Cerebellar nuclear complex (tissue), 1 donor: Measurements from ENCODE around the gene SIGLEC1.

Experiments
- DNase-seq, 2 experiments: peaks; one replicate each; lab custom pipeline; 2025; lab: John Stamatoyannopoulos, UW

The SIGLEC1 gene

DNA sequence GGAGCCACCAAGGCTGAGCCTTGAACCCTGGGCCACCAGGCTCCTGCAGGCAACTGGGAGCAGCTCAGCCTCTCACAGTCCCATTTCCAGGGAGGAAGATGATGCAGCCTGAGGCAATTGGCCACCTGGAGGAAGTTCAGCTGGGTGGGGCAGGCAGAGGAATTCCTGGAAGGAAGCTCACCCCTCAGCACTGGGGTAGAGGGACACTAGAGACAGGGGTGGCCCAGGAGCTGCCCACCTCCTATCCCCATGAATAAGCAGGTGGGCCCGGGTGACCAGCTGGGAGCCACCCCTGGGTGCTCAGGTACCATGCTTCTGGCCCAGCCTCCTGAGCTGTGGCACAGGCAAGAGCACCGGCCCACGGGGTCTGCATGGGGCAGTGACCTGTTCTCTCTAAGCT is 16.5 kb upstream of the SIGLEC1 start:
- no peak for DNase-seq

DNA sequence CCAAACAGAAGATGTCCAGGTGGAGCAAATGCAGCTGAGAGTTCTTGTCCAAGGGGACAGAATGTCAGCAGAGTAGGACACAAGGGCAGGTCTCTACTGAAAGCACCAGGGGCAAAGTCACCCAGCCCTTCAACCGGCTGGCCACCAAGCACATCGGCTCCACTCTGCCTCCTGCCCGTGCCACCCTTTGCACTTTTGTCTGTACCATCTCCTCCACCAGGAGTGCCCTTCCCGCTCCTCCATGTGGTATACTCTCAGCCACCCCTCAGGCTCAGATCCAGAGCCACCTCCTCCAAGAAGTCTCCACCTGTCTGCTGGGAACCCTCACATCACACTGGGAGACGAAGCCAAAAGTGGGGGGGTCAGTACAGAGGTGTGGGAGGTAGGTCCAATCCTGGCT is 16.0 kb upstream of the SIGLEC1 start:
- no peak for DNase-seq

DNA sequence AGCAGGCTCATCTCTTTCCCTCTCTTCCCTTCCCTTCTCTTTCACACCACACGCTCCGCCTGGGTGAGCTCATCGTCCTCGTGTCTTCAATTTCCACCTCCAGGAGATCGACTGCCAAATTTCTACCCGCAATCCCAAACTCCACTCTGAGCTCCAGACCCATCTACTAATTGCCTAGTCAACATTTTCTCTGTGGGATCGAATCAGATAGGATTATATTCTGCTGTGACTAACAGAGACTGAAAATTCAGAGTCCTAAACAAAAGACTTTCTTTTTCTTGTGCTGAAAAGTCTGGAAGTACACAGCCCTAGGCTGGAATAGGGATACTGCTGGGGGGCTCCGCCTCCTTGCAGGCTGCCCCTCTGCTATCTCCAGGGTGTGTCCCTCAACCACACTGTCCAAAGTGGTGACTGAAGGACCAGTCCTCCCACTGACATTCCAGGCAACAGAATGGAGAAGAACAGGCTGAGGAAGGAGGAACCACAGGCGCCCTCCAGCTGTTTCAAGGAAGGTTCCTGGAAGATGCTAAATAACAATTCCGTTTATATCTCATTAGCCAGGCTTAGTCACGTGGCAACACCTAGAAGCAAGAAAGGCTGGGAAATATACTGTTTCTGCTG is 15.1 kb upstream of the SIGLEC1 start:
- DNase-seq: no peak

DNA sequence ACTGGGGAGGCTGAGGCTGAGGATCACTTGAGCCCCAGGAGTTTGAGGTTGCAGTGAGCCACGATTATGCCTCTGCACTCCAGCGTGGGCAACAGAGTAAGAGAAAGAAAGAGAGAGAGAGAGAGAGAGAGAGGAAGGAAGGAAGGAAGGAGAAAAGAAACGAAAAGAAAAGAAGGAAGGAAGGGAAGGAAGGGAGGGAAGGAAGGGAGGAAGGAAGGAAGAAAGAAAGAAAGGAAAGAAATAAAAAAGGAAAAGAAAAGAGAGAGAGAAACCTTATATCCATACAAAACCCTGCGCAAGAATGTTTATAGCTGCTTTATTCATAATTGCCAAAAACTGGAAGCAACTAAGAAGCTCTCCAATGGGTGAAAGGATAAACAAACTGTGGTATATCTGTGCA is 12.0 kb upstream of the SIGLEC1 start:
- no peak for DNase-seq

DNA sequence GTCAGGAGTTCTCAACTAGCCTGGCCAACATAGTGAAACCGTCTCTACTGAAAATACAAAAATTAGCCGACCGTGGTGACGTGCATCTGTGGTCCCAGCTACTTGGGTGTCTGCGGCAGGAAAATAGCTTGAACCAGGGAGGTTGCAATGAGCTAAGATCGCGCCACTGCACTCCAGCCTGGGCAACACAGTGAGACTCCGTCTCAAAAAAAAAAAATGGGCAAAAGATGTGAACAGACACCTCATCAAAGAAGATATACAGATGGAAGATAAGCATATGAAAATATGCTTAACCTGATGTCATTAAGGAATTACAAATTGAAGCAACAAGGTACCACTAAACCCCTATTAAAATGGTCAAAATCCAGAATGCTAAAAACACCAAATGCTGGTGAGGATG is 10.9 kb upstream of the SIGLEC1 start:
- DNase-seq: no peak

DNA sequence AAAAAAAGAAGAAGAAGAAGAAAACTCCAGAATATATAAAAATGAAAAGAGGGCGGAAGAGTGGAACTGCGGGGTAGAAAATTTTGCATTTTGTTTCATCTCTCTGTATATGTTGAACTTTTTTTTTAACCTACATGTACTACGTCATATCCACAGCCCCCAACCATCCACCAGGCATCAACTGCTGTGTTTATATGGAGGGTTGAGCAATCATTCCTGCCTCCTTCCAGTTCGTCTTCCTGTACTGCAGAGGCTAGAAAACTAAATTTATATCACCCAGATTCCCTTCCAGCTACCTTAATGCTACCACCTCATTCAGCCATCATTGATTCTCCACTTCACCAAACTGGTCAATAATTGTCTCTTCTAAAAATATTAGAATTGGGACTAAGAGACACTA is 9.5 kb upstream of the SIGLEC1 start:
- no peak for DNase-seq

DNA sequence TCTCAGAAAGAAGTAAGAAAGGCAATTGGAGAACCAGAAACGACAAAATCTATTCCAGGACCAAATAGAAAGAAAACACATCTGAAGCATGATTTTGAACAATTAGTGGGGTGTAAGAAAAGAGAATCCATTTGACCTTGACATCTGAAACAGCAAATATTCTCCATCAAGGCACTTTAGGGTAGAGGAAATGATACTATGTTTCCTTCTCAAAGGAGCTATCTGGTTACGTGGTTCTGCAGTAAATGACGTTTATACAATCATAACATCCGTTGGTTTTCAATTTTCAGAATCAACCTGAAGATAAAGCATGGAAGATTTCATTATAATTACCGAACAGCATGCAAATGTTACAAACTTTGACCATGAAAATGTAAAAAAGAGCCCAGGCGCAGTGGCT is 8.2 kb upstream of the SIGLEC1 start:
- DNase-seq: no peak

DNA sequence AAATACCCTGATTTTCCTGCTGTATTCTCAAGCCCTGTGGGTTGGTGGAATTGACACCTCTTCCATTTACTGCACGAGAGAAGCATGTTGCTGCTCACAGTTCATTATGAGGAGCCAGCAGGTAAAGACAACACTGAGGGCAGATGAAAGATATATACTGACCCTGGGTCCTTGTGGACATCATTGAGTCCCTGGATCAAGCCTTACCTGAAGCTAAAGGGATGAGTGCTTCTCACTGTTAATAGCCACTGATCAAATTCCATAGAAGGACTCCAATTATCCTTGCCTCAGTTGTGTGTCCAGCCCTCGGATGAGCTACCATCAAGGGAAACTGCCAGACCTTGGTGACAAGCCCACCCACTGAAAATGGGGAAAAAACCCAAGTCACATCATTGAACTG is 7.7 kb upstream of the SIGLEC1 start:
- no peak for DNase-seq

DNA sequence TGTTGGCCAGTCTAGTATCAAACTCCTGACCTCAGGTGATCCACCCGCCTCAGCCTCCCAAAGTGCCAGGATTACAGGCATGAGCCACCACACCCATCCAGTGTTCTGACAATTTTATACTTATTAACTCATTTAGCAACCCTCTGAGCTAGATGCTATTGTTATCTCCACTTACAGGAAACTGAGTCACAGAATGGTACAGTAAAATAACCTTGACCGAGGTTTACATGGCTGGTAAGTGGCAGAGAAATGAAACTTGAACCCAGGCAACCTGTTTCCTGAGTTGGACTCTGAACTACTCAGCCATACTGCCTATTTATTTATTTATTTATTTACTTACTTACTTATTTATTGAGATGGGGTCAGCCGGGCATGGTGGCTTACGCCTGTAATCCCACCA is 6.6 kb upstream of the SIGLEC1 start:
- no peak for DNase-seq

DNA sequence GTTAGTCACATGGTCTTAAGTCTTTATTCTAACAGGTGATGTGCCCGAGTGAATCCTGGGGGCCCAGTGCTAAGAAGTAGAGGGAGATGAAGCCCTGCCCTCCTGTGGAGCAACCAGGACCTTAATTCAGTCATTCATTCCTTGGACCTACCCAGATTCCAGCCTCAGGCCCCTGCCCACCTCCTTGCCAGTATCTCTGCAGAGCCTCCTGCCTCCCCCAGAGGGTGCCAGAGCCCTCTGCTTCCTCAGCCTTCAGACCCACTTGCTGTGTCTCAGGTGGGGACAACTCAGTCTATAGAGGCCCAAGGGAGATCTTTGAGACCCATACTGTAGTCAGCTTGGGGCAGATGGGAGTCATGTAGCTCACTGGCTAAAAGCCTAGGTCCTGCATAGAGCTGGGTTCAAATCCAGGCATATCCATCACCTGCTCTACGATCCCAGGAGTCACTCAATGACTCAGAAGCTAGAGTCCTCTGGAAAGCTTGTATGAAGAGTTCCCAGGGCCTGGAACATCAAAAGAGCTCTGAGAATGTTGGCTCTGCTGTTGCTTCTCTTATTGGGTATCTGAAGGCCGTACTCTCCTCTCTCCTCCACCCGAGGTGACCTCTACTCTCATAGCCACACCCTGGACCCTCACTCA is 3.9 kb upstream of the SIGLEC1 start:
- DNase-seq: no peak

DNA sequence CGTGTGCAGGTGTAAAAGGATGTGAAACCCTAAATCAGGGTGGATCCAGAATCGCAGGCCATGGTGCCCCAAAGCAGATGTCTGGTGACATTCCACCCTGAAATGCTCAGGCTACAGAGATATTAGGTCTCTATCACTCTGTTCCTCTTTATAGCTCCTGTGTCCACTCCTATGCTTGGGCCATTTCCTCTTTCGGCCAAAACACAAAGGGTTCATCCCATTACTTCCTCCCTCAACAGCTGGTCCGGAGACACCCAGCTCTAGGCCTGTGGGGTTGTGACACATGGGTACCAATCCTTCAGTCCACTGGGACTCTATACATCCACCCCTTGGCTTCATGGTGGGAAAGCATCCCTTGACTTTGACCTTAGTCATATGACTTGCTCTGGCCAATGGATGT is 1.7 kb upstream of the SIGLEC1 start:
- DNase-seq: no peak

DNA sequence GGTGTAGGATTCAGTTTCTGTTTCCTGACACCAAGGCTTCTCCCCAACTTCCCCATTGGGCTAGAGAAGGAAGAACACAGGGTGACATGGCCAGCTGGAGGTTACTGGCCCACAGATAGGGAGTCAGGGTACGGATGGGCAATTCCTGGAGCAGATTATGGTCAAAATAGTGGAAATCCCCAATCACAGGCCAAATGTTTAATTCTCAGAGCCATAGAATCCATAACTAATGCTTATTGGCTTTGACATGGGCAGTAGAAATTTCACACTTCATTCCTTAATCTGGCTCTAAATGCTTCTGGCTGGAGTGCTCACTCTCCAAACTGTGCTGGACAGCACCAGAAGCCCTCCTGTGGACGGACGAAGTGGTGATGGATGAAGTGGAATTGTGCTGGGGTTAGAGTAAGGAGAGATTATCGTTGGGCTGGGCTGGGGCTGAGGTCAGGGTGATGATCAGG is 887 bp downstream of the SIGLEC1 start:
- no peak for DNase-seq

DNA sequence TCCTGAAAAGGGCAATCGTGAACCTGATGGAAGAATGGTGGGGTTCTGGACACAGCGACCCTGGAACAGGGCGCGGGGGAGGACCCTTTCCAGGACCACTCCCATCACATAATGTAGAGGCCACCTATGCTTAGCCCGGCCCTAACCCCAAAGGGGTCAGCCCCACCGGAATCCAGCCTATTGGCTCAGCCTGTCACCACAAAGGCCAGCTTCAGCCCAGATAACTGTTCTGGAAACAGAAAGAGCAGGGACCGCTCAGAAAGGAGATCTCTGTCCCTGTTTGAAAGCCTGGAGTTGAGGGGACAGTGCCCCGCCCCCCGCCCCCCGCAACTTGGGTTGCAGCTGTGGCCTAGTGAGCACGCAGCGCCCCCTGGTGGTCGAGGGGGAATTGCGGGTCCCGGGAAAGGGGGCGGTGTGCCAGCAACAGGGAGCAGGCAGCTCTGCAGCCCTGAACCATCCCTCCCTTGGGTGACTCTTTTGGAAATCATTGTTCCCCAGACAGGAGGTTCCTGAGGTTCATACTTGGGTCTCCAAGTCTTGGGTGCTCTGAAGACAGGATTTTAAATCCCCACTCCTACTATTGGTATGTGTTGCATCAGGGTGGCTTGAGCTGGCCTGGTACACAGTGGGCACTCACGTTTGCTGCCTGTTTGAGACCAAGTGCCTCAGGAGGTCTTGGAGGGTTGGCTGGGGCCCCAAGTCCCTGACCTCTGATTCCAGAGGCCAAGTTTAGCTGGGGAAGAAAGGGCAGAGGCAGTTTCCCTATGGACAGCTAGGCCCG is 1.5 kb downstream of the SIGLEC1 start:
- no peak for DNase-seq

DNA sequence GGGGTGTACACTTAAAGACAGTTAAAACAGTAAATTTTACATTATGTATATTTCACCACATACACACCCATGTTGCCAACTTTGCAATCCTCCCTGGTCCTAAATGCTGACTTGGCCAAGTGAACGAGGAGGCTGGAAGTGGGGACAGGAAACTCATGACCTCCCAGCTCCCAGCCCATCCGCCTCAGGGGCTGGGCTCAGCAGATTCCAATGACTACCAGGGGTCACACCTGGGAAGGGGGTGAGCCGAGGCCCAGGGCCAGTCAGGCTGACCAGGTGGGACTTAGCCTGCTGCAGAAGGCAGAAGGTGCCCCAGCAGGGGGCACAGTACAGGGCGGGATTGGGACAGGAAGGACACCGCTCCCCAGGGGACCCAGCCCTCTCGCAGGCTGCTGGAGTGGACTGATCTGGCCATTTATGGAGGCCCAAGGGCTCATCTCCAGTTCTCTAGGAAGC is 2.4 kb downstream of the SIGLEC1 start:
- no peak for DNase-seq

DNA sequence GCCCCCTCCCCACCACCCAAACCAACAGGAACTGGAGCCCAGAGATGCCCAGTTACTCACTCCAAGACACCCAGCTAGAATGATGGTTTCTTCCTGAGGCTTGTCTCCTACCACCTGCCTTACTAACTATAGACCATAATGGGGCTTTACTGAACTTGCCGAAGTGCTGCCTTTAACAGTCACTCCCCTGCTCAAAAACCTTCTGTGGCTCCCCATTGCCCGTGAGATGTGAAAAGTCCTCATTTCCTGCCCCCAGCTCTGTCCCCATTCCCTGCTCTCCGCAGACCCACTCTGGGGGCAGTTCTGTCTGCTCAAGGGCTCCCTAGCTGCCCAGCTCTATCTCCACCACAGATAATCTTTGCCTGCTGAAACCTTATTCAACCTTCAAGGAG is 4.9 kb downstream of the SIGLEC1 start:
- no peak for DNase-seq

DNA sequence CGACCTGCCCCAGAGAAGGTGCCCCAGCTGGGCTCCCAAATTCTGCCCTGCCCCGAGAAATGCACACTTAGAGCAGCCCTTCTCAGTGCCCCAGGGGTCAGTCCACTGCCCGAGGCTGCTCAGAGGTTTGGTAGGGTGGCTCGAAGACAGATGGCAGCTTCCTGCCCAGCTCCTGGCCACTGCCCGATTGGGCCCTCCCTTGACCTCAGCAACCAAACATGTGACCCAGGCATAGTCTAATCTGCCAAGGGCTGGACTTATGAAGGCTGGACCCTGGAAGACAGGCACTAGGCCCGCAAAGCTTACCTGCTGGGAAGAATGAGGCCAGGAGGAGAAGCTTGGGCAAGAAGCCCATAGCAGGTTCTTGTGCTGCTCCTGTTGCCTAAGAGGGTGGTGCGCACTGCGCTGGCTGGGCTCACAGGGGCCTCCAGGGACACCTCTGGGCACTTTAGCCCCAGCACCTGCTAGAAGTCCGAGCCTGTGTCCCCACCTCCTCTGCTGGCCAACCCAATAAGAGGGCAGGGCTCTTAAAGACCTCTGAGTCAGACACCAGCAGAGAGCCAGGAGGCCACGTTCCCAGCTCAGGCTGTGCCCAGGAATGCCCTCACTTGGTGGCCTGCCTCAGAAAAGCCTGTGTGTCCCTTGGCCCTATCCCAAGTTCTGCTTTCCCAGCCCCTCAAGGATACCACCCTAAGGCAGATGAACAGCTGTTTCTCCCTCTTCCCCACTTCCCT is 5.5 kb downstream of the SIGLEC1 start:
- DNase-seq: no peak

DNA sequence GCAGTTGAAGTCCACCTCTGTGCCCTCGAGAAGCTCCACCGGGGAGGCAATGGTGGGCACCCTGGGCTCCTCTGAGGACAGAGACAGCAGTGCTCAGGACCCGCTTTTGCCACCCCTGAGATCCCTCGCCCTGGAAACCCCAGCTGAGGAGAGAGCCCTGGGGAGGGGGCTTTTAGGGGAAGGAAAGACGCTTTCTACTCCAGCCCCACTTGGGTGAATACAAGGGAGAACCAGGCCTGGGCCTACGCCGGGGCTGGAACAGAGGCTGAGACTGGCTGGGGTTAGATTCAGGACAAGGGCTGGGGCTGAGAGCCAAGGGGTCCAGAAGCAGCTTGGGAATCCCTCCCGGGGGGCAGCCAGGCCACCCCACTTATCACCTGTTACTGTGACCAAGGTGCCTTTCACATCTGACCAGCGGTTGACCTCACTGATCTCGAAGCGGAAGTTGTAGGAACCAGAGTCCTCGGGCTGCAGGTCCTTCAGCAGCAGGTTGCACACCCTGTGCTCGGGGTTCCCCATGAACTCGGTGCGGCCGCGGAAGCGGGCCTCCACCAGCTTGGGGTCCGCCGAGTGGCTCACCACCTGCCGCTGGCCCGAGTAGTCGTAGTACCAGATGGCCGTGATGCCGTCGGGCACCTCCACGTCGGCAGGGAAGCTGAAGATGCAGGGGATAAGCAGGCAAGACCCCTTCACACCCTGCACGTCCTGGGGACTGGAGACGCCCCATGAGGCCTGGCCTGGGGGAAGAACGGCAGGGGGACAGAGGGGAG is 6.2 kb downstream of the SIGLEC1 start:
- no peak for DNase-seq

DNA sequence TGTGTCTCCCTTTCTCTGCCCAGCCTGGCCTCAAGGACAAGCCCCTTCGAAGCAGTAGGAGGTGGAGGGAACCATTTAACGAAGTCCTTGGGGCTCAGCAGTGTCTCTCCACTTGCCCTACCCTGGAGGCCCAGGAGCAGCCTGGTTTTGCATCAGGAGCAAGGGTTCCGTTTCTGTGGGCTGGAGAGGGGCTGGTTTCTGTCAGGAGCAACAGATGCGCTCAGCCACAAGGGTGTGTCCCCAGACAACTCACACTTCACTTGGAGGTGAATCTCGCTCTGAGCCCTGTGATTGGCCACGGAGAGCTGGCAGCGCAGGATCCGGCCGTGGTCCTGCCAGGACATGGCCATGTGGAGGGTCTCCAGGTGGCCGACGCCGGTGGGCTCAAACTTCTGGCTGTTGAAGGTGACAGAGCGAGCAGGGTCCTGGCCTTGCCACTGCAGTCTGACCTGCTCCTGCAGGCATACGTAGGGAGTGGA is 6.9 kb downstream of the SIGLEC1 start:
- no peak for DNase-seq

DNA sequence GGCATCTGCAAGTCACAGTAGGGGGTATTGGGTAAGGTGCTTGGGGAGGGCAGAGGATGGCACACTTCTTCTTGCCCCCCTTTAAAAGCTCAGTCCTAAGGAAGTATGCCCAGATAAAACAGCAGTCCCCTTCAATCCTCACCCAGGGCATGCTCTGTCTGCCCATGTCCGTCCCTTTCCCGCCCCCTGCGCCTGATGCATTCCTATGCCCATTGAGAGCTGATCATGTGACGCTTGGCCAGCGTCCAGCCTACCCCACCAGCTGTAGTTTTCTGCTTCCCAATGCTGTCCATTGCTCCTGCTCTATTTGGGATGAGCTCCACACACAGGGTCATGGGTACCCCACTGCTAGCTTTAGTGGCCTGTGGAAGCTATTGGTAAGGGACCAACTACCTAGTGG is 8.3 kb downstream of the SIGLEC1 start:
- DNase-seq: no peak

DNA sequence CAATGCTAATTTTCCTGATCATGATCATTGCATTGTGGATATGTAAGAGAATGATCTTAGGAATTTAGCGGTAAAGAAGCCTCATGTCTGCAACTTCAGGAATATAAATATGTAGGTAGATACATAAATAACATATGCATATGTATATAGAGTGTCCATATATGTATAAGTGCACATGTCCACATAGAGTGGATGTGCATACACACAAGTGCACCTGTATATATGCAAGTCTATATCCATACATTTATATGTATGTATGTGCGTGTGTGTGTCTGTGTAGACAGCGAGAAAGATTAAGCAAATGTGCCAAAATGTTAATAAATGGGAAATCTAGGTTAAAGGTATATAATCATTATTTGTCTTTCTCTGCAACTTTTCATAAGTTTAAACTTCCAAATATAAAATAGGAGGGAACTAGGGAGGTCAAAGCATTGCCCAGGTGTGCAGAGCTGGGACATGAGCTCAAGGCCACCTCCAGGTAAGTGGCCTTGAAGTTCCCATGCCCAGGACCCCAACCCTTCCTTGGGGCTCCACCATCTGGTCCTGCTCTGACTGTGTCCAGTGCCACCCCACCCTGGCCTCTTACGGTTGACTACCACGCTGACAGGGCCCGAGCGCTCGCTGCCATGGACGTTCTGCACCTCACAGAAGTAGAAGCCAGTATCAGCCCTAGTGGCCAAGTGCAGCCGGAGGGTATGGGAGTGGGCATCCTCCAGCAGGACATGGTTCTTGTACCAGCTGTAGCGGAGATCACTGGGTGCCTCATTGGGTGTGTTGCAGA is 9.6 kb downstream of the SIGLEC1 start:
- DNase-seq: no peak
